NCI-H446 (cell line): ENCODE measurements around the gene TBC1D19.
"Not testable (repeated sequence)": the region's sequence is repeated elsewhere in the genome, so short reads cannot be mapped to it uniquely, and the experiment has no call there.

Experiments used
- DNase-seq, 2 experiments: peaks; one replicate each; lab custom pipeline; 2025; lab: John Stamatoyannopoulos, UW

Gene TBC1D19

GRCh38 chr4:26583865-26584652 is at the start of gene TBC1D19:
TSS of gene TBC1D19 (plus strand) at chr4:26584084. CDS start at chr4:26584194, 110 bp downstream.
- peak; percentile 75 to 88 for DNase-seq

GRCh38 chr4:26542991-26543390 is 40.9 kb upstream of the TBC1D19 start:
- no peak for DNase-seq

- DNase-seq, result no peak
Measured at GRCh38 chr4:26544421-26544820, 39.5 kb upstream of the TBC1D19 start.

- not testable (repeated sequence) for DNase-seq
Measured at GRCh38 chr4:26548379-26548778, 35.5 kb upstream of the TBC1D19 start.

GRCh38 chr4:26557164-26557563 is 26.7 kb upstream of the TBC1D19 start:
- DNase-seq, result peak; percentile 30 to 77

GRCh38 chr4:26558166-26558895 is 25.6 kb upstream of the TBC1D19 start:
- no peak for DNase-seq

- DNase-seq, result no peak
Measured at GRCh38 chr4:26566133-26566532, 17.8 kb upstream of the TBC1D19 start.

- no peak for DNase-seq
Measured at GRCh38 chr4:26568446-26568994, 15.4 kb upstream of the TBC1D19 start.

GRCh38 chr4:26570596-26570995 is 13.3 kb upstream of the TBC1D19 start:
- DNase-seq, result no peak

GRCh38 chr4:26573389-26573794 is 10.5 kb upstream of the TBC1D19 start:
- no peak for DNase-seq

GRCh38 chr4:26574563-26574962 is 9.3 kb upstream of the TBC1D19 start:
- no peak for DNase-seq

- DNase-seq, result peak in 1 of 2 experiments; percentile 19
Measured at GRCh38 chr4:26576231-26576739, 7.6 kb upstream of the TBC1D19 start.

- no peak for DNase-seq
Measured at GRCh38 chr4:26577066-26577465, 6.8 kb upstream of the TBC1D19 start.

- DNase-seq, result no peak
Measured at GRCh38 chr4:26579169-26579568, 4.7 kb upstream of the TBC1D19 start.

GRCh38 chr4:26581341-26581740 is 2.5 kb upstream of the TBC1D19 start:
- DNase-seq, result not testable (repeated sequence)

GRCh38 chr4:26583538-26583864 is 383 bp upstream of the TBC1D19 start:
- no peak for DNase-seq

- no peak for DNase-seq
Measured at GRCh38 chr4:26584725-26585124, 841 bp downstream of the TBC1D19 start.

GRCh38 chr4:26589705-26590104 is 5.8 kb downstream of the TBC1D19 start:
- no peak for DNase-seq

- no peak for DNase-seq
Measured at GRCh38 chr4:26590639-26591038, 6.8 kb downstream of the TBC1D19 start.

- DNase-seq, result not testable (repeated sequence)
Measured at GRCh38 chr4:26593557-26593956, 9.7 kb downstream of the TBC1D19 start.

GRCh38 chr4:26594371-26594770 is 10.5 kb downstream of the TBC1D19 start:
- no peak for DNase-seq

- no peak for DNase-seq
Measured at GRCh38 chr4:26594778-26595177, 10.9 kb downstream of the TBC1D19 start.

- no peak for DNase-seq
Measured at GRCh38 chr4:26596843-26597242, 13.0 kb downstream of the TBC1D19 start.
